AG04450 (cell line): Measurements from ENCODE around the gene MAGEA12. TPM values are rescaled to one million over a fixed set of nuclear protein-coding genes. Genes with fewer than 3 reads are reported as not detected.
"Not testable (repeated sequence)": the region's sequence is repeated elsewhere in the genome, so short reads cannot be mapped to it uniquely, and the experiment has no call there.

Experiments used
- CTCF ChIA-PET: fragments of 300-600, 350-600 bp; formaldehyde crosslinking; extraction: SDS; loops from one replicate; lab custom pipeline; 2022; ENCODE audit warnings: antibody characterized with exemption, inconsistent platforms; lab: Charles Lee
- POLR2A ChIA-PET: fragments of 350-600 bp; formaldehyde crosslinking; extraction: SDS; loops from one replicate; lab custom pipeline; 2021; ENCODE audit warnings: antibody characterized with exemption, inconsistent platforms; lab: Yijun Ruan, JAX
- DNase-seq: peaks from one replicate; pipeline ENCODE4 v3.0.0-alpha.2; 2011; ENCODE audit warnings: low read depth, low spot score
- H3K27ac ChIP-seq: one replicate; pipeline ENCODE4 v1.5.1; 2012; ENCODE audit warnings: low read depth, low read length, control low read depth
- H3K27me3 ChIP-seq: one replicate; pipeline ENCODE4 v1.6.0; 2012; ENCODE audit warnings: low read length; ENCODE audit not compliant: control insufficient read depth, insufficient read depth
- H3K4me3 ChIP-seq: 2 replicates; pipeline ENCODE4 v1.5.1; 2011; ENCODE audit warnings: mild to moderate bottlenecking, low read depth, low read length, control low read depth
- H3K9me3 ChIP-seq: 2 replicates; pipeline ENCODE4 v1.5.1; 2012; ENCODE audit warnings: low read length; ENCODE audit not compliant: control insufficient read depth, insufficient read depth
- polyA minus RNA-seq: library from RNA; depleted of rRNA, polyadenylated mRNA; stranded (reverse); fragments of >200 nt; gene quantifications from 2 replicates; pipeline ENCODE4 v1.2.3, GENCODE V29; 2011; rRNA and poly(A)+ RNA removed
- polyA plus RNA-seq: library from polyadenylated mRNA; depleted of rRNA; stranded (reverse); fragments of >200 nt; gene quantifications from 2 replicates; pipeline ENCODE4 v1.2.3, GENCODE V29; 2011; rRNA removed
- TF ChIP-seq, protein P1 (sequence below): IDR thresholded peaks from 2 replicates; pipeline ENCODE4 v1.5.1; 2011; ENCODE audit warnings: low read depth, low read length, control low read depth, inconsistent platforms

Gene MAGEA12, protein sequence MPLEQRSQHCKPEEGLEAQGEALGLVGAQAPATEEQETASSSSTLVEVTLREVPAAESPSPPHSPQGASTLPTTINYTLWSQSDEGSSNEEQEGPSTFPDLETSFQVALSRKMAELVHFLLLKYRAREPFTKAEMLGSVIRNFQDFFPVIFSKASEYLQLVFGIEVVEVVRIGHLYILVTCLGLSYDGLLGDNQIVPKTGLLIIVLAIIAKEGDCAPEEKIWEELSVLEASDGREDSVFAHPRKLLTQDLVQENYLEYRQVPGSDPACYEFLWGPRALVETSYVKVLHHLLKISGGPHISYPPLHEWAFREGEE
- polyA plus RNA-seq (not detected in 2 replicates), polyA minus RNA-seq (0.13 TPM in 1 of 2 replicates, not detected in the other)

DNA sequence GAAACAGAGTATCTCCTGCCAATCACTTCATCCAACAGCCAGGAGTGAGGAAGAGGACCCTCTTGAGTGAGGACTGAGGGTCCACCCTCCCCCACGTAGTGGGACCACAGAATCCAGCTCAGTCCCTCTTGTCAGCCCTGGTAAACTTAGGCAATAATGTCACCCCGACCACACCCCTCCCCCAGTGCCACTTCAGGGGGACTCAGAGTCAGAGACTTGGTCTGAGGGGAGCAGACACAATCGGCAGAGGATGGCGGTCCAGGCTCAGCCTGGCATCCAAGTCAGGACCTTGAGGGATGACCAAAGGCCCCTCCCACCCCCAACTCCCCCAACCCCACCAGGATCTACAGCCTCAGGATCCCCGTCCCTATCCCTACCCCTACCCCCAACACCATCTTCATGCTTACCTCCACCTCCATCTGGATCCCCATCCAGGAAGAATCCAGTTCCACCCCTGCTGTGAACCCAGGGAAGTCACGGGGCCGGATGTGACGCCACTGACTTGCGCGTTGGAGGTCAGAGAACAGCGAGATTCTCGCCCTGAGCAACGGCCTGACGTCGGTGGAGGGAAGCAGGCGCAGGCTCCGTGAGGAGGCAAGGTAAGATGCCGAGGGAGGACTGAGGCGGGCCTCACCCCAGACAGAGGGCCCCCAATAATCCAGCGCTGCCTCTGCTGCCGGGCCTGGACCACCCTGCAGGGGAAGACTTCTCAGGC, at the start of gene MAGEA12, which contains the start of gene CSAG1:
MAGEA12 (plus strand) TSS at position 497 of the 715 bp plus-strand sequence. CDS start 2,405 bp downstream, outside the sequence.
CSAG1 (minus strand) TSS at position 461 of the 715 bp plus-strand sequence. CDS start 1,261 bp downstream, outside the sequence.
- no peak for DNase-seq
- TF ChIP-seq, protein P1, sequence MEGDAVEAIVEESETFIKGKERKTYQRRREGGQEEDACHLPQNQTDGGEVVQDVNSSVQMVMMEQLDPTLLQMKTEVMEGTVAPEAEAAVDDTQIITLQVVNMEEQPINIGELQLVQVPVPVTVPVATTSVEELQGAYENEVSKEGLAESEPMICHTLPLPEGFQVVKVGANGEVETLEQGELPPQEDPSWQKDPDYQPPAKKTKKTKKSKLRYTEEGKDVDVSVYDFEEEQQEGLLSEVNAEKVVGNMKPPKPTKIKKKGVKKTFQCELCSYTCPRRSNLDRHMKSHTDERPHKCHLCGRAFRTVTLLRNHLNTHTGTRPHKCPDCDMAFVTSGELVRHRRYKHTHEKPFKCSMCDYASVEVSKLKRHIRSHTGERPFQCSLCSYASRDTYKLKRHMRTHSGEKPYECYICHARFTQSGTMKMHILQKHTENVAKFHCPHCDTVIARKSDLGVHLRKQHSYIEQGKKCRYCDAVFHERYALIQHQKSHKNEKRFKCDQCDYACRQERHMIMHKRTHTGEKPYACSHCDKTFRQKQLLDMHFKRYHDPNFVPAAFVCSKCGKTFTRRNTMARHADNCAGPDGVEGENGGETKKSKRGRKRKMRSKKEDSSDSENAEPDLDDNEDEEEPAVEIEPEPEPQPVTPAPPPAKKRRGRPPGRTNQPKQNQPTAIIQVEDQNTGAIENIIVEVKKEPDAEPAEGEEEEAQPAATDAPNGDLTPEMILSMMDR, result no peak
- Histone ChIP-seq H3K27me3 (no peaks in the 10 kb centered on the region), H3K9me3 (no peaks in the 10 kb centered on the region), H3K27ac (no peak within 1 kb of the TSS), H3K4me3 (no peak within 1 kb of the TSS)
- ChIA-PET CTCF (no interaction called here), POLR2A (no interaction called here)

DNA sequence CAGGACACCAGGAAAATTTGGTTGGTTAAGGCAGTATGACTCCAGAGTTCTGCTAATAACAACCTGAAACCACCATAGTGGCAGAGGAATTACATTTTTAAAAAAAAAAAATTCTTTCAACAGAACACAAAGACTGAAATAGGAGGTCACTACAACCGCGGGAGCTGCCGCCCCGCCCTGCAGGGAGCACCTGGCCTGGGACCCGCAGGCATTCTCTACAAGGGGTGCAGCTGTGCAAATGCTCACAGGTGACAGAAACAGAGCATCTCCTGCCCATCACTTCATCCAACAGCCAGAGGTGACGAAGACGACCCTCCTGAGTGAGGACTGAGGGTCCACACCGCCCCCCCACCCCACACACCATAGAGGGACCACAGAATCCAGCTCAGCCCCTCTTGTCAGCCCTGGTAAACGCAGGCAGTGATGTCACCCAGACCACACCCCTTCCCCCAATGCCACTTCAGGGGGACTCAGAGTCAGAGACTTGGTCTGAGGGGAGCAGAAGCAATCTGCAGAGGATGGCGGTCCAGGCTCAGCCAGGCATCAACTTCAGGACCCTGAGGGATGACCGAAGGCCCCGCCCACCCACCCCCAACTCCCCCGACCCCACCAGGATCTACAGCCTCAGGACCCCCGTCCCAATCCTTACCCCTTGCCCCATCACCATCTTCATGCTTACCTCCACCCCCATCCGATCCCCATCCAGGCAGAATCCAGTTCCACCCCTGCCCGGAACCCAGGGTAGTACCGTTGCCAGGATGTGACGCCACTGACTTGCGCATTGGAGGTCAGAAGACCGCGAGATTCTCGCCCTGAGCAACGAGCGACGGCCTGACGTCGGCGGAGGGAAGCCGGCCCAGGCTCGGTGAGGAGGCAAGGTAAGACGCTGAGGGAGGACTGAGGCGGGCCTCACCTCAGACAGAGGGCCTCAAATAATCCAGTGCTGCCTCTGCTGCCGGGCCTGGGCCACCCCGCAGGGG, 35.3 kb upstream of the MAGEA12 start, which contains the start of gene MAGEA3:
MAGEA3 (plus strand) TSS at position 843 of the 980 bp plus-strand sequence. CDS start 2,039 bp downstream, outside the sequence.
- POLR2A ChIA-PET, H3K27ac ChIP-seq, DNase-seq, H3K27me3 ChIP-seq, H3K9me3 ChIP-seq, CTCF ChIA-PET, H3K4me3 ChIP-seq: not testable (repeated sequence)

DNA sequence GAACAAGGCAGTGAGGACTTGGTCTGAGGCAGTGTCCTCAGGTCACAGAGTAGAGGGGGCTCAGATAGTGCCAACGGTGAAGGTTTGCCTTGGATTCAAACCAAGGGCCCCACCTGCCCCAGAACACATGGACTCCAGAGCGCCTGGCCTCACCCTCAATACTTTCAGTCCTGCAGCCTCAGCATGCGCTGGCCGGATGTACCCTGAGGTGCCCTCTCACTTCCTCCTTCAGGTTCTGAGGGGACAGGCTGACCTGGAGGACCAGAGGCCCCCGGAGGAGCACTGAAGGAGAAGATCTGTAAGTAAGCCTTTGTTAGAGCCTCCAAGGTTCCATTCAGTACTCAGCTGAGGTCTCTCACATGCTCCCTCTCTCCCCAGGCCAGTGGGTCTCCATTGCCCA, 33.2 kb upstream of the MAGEA12 start:
- CTCF ChIA-PET, H3K9me3 ChIP-seq, POLR2A ChIA-PET: not testable (repeated sequence)

DNA sequence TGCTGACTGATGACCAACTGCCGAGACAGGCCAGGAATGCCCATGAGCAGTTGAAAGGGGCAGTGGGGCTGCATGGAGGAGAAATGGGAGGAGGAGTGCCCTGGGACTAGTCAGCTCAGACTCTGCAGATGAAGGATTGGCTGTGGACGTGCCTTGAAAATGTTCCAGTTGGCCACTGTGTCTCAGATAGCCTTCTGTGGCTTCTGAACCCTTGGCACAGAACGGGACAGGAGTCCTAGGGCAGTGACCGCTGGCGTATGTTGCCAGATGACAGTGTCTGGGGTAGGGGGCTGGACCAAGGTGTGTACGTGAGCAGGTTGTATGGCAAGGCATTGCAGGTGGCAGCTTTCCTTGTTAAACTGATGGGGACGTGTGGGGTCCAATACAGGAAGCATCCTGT, 27.1 kb upstream of the MAGEA12 start:
- DNase-seq, H3K4me3 ChIP-seq, H3K27ac ChIP-seq, CTCF ChIA-PET, H3K9me3 ChIP-seq, H3K27me3 ChIP-seq, POLR2A ChIA-PET: not testable (repeated sequence)

More for the DNA sequence above, 33.2 kb upstream of the MAGEA12 start:
- DNase-seq, H3K27ac ChIP-seq, H3K27me3 ChIP-seq, H3K4me3 ChIP-seq: not testable (repeated sequence)

DNA sequence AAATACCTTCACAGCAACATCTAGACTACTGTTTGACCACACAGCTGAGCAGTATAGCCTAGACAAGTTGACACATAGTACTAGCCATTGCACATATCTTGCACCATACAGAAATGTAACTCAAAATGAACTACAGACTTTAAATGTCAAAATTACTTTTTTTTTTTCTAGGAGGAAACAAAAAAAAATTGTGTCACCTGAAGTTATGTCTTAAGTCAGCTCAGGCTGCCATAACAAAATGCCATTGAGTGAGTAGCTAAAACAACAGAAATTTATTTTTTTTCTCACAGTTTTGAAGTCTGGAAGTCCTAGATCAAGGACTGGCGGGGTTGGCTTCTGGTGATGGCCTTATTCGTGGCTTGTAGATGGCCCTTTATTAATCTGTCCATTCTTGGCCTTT, 24.4 kb upstream of the MAGEA12 start, which contains the start of gene CSAG2:
CSAG2 (minus strand) TSS at position 101 of the 400 bp plus-strand sequence. CDS start 161 bp downstream, outside the sequence.
- H3K27ac ChIP-seq, CTCF ChIA-PET, H3K4me3 ChIP-seq, H3K27me3 ChIP-seq, H3K9me3 ChIP-seq, POLR2A ChIA-PET, DNase-seq: not testable (repeated sequence)

DNA sequence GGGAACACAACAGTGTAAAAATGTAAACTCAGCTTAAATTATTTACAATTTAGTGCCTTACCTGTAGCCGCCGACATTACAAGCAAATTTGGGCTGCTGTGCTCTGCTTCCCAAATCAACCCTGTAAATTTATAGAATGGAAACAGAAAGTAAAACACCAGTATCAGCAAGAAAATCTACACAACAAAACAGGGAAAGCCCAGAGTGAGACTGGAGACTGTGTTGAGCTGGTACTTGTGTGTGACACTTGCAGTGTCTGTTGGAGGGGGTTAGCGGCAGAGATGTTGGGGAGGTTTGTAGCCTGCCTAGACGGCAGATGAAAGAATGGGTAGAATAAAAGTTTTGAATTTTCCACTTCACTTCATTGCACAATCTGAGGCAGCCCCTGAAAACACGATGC, 20.4 kb upstream of the MAGEA12 start:
- CTCF ChIA-PET, H3K9me3 ChIP-seq, DNase-seq, H3K27me3 ChIP-seq, POLR2A ChIA-PET, H3K27ac ChIP-seq, H3K4me3 ChIP-seq: not testable (repeated sequence)

DNA sequence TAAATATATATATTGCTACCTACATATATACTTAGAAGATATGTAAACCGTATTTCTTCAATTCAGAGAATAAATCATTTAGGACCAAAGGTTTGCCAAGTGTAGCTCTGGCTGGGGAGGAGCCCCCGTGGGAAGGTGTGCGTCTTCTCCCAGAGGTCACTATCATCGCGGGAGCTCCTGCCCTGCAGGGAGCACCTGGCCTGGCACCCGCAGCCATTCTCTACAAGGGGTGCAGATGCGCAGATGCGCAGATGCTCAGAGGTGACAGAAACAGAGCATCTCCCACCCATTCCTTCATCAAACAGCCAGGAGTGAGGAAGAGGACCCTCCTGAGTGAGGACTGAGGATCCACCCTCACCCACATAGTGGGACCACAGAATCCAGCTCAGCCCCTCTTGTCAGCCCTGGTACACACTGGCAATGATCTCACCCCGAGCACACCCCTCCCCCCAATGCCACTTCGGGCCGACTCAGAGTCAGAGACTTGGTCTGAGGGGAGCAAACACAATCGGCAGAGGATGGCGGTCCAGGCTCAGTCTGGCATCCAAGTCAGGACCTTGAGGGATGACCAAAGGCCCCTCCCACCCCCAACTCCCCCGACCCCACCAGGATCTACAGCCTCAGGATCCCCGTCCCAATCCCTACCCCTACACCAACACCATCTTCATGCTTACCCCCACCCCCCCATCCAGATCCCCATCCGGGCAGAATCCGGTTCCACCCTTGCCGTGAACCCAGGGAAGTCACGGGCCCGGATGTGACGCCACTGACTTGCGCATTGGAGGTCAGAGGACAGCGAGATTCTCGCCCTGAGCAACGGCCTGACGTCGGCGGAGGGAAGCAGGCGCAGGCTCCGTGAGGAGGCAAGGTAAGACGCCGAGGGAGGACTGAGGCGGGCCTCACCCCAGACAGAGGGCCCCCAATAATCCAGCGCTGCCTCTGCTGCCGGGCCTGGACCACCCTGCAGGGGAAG, 19.5 kb upstream of the MAGEA12 start, which contains the start of gene MAGEA2B:
MAGEA2B (plus strand) TSS at position 814 of the 973 bp plus-strand sequence. CDS start 2,479 bp downstream, outside the sequence.
- H3K9me3 ChIP-seq, POLR2A ChIA-PET, DNase-seq, CTCF ChIA-PET, H3K27me3 ChIP-seq, H3K4me3 ChIP-seq, H3K27ac ChIP-seq: not testable (repeated sequence)
